Measurements from ENCODE around the gene ZNF688.
"Not testable (repeated sequence)": the region's sequence is repeated elsewhere in the genome, so short reads cannot be mapped to it uniquely, and the experiment has no call there.

The ZNF688 gene

DNA sequence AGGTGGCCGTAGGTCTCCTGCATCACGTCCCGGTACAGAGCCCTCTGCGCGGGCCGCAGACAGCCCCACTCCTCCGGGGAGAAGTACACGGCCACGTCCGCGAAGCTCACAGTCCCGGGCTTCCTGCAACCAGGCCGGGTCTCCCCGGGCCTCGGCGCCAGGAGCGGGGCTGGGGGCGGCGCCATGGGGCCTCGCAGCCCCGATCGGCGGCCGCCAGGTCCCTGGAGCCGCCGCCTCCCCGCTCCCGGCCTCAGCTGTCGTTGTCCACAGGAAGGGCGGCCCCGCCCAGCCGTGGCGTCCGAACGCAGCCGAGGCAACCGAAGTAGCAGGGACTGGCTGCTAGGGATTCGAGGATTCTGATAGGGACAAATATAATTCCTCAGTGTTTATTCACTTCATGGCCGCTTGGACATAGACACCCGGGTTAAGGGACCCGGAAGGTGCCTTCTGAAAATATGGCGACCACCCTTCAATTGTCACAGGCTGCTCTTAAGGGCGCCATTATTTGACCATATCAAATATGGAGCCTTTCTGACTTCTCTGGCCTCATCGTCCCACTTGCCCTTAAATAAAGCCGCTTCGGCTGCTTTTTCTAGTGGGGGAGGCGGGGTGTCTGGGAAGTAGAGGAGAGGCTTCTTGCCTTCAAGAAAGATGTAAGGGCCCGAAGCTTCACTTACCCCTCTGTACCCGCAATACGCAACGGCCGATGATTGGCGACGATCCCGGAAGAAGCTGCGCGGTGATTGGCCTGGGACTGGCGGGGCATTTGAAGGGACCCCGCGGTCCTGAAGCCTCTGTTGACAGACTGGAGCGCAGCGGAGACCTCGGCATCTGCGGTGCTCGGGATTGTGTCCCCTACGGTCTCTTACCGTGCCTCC, at the start of gene ZNF688:
Gene ZNF688 (minus strand): TSS at position 270 of the 878 bp plus-strand sequence. CDS start 85 bp downstream, at position 185.
- DNase-seq, result peak; percentile 96

DNA sequence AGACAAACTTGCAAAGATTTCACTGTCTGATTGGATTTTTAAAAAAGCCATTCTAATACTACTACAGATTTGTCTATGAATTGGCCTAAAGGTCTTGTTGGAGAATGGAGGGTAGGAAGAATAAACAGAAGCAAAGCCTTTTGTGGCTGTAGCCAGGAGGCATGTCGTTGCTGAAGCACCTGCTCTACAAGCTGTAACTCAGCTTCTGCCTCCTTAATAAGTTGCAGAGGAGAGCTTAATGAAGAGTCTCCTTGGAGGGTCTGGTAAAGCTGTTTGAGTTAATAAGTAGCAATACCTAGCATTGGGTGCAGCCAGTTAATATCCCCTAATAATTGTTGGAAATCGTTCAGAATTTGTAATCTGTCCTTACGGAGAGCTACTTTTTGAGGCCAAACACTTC, 48.7 kb upstream of the ZNF688 start:
- peak; percentile 2 for DNase-seq

DNA sequence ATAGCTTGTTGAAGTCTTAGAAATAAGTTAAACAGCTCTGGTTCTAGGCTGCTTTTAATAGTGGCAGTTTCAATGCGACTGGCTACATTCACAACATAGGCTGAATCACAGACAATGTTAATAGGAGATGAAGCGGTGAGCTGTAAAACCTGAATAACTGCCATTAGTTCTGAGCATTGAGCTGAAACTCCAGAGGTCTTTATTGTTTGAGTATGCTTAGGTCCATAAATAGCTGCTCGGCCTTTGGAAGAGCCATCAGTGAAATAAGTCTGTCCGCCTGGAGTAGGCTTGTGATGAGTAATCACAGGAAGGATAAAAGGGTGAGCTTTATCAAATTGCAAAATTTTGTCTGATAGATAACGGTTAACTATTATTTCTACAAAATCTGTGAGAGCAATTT, 48.1 kb upstream of the ZNF688 start:
- DNase-seq, result no peak

DNA sequence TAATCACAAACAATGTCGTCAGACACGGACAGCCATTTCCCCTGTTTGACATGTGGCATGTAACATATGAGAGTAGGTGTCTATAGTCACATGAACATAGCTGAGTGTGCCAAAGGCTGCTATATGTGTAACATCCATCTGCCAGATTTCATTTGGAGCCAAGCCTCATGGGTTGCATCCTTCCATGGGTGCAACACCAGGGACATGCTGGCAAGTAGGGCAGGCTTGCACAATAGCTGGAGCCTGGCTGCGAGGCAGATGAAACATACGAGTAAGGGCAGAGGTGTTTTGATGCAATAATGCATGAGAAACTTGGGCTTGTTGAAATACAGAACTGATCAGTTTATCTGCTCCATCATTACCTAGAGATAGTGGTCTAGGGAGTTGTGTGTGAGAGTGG, 47.7 kb upstream of the ZNF688 start:
- DNase-seq, result no peak

DNA sequence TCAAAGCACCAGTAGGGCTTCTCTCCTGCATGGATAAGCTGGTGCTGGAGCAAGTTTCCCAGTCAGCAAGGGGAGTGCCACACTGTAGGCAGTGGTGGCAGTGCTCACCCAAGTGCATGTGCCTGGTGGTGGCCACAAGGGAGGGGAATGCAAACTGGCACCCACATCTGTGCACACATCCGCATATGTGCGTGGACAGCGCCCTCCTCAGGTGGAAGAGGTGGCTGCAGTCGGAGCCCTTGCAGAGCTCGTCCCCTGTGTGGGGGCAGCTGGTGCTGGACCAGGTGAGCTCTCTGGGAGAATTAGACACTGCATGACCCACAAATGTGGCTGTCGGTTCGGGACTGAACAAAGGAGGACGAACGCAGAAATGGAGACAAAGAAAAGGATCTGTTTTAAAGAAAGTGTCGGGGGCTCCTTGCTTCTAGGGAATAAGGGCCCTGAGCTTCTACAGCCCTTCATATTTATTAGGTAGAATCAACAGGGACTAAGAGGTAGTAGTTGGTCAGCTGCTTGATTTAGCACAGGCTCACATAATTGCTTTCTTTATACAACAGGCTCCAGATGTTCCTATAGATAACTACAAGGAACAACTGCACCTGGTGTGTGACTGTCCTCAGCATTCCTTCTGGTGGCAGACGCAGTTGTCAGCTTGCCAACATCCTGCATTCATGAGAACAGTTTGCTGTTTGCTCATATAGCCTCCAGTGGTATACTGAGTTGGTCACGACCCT, 44.0 kb upstream of the ZNF688 start:
- peak; percentile 20 for DNase-seq

DNA sequence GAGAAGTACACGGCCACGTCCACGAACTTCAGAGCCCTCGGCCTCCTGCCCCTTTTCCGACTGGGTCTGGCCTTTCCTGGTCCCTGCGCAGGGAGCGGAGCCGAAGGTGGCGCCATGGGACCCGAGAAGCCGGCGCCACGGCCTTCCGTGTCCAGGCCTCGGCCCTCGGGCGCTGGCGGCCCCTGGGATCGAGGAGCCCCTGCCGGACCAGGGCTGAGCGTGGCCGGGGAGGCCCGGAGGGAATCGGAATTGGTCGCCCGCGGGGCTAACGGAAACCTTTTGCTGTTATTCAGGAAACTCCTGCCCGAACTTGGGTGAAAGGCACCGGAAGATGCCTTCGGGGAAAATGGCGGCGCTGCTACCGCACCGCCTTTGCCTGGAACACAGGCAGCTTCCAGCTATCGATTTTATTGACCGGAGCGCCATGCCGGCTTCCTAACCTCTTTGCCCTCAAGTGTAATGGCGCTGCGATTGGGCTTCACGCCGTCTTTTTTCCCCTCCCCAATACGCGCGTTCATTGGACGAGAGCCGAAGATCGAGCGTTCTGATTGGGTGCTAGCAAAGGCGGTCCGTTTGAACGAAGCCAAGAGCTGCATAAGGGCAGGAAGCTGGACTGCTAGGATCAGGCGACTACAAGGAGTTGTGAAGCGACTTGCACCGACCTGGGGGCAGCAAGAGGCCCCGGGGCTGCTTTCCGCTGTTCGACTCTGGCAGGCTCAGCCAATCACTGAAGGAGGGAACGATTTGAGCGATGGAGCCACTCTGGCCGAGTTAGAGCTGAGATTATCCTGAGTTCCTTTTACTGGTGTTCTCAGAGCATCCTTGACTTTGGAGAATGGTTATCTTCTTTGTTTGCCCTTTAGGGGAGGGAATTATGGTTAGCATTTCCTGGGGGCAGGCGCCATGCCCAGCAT, 38.7 kb upstream of the ZNF688 start, which contains the start of gene ZNF689:
Gene ZNF689 (minus strand): TSS at position 464 of the 914 bp plus-strand sequence. CDS start 348 bp downstream, at position 116.
- DNase-seq, result peak; percentile 98

DNA sequence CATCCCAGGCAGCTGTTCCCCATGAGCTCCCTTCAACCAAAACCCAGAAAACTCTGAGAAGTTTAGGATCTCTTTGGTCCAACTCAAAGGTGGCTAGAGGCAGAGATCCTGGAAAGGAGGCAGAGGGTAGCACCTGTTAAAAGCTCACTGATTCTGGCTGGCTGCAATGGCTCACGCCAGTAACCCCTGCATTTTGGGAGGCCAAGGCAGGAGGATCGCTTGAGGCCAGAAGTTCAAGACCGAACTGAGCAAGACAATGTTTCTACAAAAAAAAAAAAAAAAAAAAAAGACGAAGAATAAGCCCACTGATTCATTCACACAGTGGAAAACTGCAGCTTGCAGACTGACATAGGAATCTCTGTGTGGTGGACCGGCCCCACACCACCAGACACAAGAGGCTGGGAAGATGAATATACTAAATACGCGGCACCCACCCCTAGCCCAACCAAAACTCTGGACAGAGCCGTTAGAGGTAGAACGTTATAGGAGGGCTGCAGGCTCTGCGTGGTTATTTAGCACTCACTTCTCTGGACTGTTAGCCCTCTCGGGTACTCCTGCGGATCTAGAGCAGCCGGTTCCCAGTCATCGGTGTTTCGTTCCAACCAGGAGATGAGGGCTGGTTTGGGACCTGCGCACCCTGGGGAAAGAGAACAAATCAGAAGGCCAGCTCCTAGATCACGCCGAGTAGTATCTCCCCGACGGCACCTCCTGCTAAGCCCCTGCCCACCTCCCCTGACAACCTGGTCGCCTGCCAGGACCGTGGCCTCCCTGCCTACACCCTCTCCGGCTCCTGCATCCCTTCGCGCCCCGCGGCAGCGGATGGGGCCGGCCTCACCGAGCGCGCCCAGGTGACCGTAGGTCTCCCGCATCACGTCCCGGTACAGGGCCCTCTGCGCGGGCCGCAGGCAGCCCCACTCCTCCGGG, 37.8 kb upstream of the ZNF688 start:
- peak; percentile 65 for DNase-seq

DNA sequence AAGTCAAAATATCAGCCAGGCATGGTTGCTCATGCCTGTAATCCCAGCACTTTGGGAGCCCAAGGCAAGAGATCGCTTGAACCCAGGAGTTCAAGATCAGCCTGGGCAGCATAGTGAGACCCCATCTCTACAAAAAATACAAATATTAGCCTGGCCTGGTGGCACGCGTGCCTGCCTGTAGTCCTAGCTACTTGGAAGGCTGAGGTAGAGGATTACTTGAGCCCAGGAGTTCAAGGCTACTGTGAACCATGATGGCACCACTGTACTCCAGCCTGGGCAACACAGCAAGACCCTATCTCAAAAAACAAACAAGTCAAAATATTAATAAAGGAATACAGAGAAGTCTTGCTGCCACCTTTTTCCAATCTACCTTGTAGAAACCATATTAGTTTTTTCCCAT, 34.5 kb upstream of the ZNF688 start:
- DNase-seq, result no peak

DNA sequence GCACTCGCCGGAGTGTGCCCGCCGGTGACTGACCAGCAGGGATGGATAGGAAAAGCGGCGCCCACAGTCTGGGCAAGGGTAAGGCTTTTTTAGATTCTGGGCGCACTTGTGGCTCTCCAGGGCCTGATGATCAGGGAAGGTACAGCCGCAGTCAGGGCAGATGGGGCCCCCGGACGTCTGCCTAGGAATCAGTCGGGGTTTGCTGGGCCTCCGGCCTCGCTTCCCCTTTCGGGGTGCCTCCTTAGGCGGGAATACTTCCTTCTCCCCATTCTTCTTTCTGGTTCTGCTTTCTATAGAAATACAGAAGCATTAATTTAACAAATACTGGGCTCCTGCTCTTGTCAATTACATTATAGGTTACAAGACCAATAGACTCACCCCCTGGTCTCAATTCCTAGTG, 33.6 kb upstream of the ZNF688 start:
- no peak for DNase-seq

DNA sequence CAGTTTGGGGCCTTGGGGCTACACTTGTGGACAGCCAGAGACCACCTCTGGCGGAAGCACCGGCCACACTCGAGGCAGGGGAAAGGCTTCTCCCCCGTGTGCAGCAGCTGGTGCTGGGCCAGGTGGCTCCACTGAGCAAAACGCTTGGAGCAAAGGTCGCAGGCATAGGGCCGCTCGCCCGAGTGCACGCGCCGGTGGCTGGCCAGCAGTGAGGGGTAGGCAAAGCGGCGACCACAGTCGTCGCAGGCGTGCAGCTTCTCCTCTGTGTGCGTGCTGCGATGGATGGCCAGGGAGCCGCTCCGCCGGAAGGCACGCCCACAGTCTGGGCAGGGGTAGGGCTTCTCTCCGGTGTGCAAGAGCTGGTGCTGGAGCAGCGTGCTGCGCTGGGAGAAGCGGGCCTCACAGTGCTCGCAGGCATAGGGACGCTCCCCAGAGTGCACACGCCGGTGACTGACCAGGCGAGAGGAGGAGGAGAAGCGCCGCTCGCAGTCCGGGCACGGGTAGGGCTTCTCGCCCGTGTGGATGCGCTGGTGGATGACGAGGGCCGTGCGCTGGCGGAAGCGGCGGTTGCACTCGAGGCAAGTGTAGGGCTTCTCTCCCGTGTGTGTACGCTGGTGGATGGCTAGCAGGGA, 32.9 kb upstream of the ZNF688 start:
- DNase-seq, result no peak

DNA sequence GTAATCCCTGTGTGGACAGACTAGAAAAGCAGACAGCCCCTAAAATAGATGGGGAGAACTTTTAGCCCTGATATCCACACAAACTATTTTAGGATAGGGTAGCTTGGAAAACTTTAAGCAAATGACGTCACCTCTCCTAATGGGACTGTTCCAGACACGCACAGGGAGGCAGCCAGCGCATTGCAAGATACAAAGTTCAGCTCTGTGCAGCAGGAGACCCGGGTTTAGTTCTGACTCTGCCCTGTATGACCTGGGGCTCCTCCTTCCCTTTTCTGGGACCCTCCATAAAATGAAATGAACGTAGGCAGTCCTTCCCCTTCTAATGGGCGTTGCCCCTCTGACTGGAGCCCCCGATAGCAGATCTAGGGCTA, 32.4 kb upstream of the ZNF688 start:
- no peak for DNase-seq

DNA sequence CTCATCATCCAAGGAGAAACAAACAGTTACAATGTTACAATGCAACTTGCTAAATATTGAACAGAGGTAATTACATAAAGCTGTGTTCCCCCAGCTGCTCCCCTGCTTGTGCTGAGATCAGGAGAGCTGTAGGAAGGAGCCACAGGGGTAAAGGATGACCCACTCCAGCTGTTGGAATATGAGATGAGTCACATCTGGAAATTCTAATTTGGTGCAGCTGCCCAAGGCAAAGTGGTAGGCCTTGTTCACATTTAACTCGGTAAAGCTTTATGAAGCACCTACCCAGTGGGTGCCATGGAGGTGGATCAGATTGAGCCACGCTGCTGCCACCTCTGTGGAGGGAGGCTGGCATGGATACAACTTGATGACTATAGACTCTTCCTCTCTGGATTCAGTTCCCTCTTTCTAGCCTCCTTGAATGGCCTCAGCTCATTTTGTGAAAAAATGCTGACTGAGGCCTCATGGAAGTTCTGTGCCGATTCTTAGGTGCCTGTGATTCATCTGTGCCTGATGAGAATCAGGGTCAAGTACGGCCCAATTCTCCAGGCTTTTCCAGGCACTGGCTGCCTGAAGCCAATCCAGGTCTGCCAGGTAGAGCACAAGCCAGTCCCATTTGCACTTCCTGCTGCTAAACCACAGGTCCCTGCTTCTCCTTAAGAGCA, 31.2 kb upstream of the ZNF688 start:
- no peak for DNase-seq

DNA sequence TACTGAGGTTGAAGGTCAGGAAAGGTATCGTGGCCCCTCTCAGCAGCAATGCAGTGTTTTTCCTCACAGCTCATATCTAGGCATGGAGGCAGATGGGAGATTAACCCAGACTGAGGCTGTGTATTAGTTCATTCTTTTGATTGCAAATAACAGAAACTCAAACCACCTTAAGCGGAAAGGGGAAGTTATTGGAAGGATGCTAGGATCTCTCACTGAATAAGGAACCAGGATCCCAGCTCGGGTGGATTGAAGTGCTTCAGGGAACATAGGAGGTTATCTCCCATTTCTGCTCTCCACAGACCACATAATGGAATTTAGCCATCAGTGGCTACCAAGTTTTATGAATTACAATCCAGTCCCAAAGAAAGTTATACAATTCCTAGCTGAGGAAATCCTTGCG, 30.5 kb upstream of the ZNF688 start:
- DNase-seq, result no peak

DNA sequence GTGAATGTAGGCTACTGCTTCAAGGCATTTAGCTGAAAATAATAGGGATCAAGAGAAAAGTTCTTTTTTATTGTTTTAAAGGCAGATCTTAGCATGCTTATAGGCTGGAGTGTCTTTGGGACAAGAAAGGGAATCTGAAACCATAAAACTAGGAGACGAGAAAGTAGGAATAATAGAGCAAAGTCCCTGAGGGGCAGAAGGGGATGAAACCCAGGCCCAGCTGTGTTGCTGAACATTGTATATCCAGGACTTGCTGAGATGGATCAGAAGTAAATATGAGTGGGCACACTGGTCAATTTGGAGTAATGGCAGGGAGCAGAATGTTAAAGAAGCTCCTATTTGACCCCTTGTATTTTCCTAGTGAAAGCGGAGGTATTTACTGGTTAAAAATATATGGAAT, 29.4 kb upstream of the ZNF688 start:
- no peak for DNase-seq

DNA sequence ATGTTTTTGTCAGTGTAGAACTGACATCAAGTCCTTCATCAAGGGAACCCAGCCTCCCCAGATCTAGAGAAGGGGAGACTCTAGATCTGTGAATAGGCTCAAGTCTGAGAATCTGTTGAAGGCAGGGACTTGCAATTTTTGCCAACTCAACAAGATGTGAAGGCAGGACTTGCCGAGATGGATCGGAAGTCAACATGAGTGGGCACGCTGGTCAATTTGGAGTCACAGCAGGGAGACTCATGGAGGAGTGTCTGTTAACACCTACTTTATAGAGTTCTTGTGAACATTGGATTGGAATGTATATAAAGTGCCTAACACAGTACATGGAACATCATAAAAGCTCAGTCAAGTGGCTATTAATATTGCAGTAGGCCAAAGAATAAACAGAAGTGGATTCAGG, 28.7 kb upstream of the ZNF688 start:
- no peak for DNase-seq

DNA sequence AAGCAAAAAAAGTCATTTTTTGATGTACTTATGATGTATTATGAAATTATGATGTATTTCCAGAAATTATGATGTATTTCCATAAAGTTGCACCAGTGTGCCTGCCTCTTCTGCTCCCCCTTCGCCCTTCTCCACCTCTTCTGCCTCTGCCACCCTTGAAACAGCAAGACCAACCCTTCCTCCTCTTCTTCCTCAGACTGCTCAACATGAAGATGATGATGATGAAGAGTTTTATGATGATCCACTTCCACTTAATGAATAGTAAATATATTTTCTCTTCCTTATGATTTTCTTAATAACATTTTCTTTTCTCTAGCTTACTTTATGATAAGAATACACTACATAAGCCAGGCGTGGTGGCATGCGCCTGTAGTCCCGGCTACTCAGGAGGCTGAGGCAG, 21.4 kb upstream of the ZNF688 start:
- DNase-seq, result no peak

DNA sequence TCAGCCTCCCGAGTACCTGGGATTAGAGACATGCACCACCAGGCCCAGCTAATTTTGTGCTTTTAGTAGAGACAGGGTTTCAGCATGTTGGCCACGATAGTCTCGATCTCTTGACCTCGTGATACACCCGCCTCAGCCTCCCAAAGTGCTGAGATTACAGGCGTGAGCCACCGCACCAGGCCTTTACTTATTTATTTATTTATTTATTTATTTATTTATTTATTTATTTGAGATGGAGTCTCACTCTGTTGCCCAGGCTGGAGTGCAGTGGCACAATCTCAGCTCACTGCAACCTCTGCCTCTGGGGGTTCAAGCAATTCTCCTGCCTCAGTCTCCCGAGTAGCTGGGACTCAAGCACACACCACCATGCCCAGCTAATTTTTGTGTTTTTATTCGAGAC, 19.4 kb upstream of the ZNF688 start:
- not testable (repeated sequence) for DNase-seq

DNA sequence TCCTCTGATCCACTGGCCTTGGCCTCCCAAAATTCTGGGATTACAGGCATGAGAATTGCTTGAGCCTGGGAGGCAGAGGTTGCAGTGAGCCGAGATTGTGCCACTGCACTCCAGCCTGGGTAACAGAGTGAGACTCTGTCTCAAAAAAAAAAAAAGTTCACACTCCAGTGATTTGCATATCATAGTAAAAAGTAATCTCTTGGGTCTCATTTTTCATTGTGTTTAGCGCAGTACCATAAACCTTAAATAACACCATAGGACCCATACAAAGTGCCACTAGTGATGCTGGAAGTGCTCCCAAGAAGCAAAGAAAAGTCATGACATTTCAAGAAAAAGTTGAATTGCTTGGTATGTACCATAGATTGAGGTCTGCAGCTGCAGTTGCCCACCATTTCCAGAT, 18.1 kb upstream of the ZNF688 start:
- not testable (repeated sequence) for DNase-seq

DNA sequence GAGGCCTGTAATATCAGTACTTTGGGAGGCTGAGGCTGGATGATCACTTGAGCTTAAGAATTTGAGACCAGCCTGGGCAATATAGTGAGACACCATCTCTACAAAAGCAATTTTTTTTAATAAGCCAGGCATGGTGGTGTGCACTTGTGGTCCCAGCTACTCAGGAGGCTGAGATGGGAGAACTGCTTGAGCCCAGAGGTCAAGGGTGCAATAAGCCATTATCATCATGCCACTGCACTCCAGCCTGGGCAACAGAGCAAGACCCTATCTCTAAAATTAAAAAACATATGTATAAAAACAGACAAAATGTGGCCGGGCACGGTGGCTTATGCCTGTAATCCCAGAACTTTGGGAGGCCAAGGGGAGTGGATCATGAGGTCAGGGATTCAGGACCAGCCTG, 17.1 kb upstream of the ZNF688 start:
- DNase-seq, result no peak

DNA sequence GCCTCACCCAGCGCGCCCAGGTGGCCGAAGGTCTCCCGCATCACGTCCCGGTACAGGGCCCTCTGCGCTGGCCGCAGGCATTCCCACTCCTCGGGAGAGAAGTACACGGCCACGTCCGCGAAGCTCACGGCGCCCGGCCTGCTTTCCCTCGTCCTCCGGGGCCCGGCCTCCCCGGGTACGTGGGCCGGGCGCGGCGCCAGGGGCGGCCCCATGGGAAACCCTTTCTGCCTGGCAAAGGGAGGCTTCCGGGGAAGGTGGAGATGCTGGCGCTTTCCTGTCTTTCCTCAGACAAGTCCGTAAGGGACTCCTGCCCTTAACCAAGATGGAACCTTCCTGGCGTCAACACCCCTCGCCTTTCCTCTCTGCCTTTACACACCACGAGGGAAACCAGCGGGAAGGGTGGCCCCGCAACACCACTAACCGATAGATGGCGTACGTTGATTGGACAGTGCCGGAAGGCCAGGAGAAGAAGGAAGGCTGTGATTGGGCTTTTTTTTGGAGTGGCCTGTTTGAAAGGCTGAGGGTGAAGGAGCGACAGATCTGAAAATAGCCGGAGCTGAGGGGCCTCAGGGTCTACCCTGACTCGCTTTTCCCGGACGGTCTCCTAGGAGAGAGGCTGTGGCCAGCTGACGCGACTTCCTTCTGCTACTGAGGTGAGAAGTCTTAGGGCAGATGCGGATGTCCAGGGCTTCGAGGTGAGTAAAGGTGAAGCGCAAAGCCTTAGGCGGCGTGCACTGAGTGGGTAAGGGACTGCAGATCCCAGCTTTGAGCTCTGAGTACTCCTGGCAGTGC, 14.1 kb upstream of the ZNF688 start, which contains the start of gene ZNF785:
Gene ZNF785 (minus strand): TSS at position 298 of the 792 bp plus-strand sequence. CDS start 86 bp downstream, at position 212.
- peak; percentile 99 for DNase-seq

Data from NCI-H1092 treated with DMSO at 0.1 percent for 48 hours (cell line).